Activated CD4-positive, alpha-beta T cell treated with anti-CD3 and anti-CD28 coated beads for 1 hour (primary cell): ENCODE results near the gene LCN15.

Experiments used
- DNase-seq: peaks from one replicate; pipeline ENCODE4 v3.0.0-alpha.2; 2020

Gene LCN15

DNA sequence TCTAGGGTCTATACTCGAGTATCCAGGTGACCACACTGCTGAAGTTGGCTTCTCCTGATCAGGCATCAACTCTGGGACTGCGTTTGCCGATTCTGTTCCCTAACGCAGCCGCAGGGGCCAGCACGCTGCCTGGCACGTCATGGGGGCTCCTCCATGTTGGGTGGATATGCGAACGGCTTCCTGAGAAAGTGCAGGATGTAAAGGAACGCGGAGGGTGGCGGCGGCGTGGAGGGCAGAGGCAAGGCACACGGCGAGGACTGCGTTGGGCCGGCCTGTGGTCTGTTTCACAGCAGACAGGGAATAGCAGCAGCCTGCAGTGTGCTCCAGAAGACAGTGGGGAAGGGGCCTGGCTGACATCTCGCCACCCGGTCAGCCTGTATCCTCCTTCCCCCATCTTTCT lies 25.4 kb downstream of the LCN15 start:
- no peak for DNase-seq

DNA sequence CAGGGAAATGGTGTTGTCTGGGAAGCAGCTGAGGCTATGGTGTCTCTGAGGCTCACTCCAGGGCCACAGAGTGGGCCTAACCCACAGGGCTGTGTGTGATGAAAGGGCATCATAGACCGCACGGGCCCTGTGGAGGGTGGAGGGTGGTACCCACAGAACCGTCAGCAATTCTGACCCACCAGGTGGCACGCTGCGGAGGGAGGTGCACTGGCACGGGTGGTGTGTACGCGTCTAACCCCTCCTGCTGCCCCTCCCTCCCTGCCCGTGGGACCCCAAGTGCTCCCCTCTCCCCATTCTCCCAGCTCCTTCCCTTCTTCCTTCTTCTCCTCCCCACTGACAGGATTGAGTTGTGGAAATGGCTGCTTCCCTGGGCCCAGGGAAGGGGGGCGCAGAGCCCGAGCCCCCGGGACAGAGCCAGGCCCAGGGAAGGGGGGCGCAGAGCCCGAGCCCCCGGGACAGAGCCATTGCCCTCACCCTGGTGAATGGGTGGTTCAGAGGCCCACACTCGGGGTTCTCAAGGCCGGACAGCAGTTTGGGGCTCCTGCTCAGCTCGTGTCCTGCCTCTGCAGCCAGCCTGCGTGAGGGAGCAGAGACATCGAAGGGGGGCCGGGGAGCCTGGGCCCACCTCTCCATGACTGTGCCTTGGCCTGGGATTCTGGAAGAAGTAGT lies 28.4 kb downstream of the LCN15 start:
- DNase-seq, result no peak

DNA sequence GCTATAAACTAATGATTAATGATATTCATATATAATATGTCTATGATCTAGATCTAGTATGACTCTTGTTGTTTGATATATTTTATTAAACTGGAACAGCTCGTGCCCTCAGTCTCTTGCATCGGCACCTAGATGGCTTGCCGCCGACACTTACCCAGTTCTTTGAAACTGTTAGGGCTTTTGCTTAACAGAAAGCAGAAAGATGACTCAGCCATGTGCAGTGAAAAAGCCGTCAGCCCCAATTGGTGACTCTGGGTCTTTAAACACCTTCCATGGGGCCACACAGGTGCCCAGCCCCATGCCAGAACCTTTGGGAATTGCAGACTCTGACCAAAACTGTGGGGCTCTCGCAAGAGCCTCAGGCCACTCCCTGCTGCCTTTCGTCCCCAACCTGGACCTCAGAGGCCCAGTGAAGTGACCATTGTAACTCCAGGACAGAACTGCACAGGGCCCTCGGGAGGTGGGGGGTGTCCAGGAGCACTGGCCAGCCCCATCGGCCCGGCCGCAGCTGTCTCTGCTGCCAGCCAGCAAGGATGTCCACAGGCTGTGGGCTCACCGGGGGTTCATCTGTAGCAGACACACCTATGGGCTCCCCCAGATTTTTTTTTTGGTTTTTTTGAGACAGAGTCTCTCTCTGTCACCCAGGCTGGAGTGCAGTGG lies 29.4 kb downstream of the LCN15 start:
- DNase-seq, result no peak

DNA sequence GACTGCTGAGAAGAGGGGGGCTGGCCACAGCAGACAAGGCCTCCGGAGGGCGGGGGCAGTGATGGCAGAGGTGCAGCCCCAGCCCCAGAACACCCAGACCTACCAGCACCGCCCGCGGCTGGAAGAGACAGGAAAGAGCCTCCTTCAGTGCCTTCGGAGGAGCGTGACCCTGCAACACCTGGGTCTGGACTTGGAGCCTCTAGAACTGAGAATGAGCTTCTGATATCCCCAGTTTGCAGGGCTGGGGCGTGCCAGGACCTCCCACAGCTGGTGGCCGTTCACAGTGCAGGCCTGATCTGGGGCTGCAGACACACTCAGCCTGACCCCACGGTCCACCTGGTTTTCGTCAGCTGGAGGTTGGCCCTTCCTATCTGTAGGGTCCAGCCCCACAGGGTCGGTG lies 30.7 kb downstream of the LCN15 start:
- no peak for DNase-seq

DNA sequence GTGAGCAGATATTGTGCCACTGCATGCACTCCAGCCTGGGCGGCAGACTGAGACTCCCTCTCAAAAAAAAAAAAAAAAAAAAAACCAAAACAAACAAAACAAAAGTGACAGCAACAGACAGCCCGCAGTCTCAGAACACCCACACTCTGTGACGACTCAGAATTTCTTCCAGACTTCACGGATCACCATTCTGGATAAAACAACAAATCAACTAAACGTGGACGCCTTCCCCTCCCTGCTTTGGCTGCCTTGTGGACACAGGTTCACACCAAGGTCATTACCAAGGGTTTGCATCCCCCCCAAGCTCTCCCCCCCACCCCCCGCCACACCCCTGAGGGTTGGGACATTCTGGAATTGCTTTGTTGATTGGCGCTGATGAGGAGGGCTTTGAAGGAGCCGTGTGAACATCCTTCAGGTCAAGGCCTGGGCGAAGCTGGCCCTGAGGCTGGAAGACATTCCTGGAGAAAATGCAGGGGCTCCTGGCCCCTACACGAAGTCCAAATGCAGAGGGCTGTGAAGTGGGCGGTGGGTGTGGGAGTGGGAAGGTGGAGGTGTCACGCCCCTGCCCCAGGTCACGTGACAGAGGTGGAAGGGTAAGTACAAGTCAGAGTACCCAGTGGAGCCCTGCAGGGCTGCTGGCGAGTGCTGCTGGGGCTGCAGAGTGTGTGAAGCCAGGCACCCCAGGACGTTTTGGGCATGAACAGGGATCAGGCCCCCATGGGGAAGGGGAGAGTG lies 31.7 kb downstream of the LCN15 start:
- DNase-seq, result no peak

DNA sequence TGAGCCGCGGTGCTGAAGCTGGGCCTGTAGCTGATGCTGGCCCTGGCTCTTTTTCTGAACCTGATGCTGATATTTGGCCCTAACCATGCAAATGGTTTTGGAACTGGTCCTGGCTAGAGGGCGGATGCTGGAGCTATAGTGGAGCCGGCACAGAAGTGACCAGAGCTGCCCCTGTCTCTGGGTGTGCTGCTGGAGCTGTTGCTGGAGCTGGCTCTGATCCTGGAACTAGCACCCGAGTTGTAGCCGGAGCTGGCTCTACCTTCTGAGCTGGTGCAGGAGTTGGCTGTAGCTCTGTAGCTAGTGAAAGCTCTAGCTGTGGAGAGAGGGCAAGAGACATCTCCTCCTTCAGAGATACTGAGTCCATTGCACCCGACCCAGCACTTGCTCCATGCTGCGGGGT lies 34.4 kb downstream of the LCN15 start:
- no peak for DNase-seq

DNA sequence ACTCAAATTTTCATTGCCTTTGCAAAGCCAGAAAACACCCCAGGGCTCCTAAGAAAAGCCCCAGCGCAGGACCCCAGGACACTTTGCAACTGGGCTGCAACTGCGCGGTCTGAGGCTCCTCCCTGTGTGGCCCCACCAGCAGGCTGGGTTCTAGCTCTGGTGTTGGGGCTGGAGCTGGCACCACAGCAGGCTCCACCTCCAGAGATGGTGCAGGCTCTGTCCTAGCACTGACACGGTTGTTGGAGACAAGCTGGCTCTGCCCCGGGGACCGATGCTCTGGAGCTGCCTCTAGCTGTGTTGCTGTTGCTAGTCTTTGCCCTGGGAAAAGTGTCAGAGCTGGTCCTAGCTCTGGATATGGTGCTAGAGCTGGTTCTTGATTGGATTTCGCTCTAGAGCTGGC lies 35.2 kb downstream of the LCN15 start:
- DNase-seq, result no peak

DNA sequence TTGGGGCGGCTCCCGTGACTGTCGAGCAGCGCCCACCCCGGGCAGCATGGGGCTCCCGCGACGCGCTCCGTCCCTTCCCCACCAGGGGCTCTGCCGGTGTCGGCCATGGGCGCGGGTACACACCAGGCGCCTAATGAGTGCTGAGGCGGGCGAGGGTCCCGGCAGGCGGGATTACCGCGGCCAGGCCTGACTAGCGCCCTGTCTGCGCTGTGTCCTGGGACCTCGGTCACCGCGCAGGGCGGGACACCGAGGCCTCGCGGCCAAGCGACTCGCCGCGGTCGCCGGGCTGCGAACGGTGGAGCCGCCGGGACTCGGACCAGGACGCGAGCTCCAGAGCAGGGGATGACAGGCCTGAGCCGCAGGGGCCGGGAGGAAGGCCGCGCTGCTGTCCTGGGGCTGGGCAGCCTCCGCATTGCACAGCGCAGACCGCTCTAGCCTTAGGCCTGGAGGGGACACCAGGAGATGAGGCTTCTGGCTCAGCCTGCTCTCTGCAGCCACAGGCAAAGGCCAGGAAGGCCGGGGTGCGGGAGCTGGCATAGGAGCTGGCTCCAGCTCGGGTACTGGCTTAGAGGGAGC lies 35.7 kb downstream of the LCN15 start:
- DNase-seq, result no peak

DNA sequence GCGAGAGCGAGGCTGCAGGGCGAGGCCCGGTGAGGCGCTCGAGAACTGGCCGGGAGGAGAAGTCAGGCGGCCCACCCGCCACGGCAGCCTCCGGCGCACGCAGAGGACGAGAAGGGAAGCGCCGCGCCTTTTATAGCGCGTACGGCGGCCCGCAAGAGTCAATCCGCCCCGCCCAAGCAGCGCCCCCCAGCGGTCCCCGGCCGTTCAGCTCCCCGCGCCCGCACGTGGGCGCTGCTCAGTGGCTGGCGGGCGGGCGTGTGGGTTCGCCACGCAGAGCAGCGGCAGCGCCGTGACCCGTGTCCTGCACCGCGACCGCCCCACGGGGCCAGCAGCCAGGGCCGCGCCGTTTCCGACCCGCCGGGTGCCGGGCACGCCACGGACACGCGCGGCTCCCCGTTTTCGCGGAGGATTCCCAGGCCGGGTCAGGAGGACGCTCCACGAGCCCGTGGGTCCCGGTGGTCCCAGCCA lies 36.2 kb downstream of the LCN15 start:
- peak; percentile 93 for DNase-seq

DNA sequence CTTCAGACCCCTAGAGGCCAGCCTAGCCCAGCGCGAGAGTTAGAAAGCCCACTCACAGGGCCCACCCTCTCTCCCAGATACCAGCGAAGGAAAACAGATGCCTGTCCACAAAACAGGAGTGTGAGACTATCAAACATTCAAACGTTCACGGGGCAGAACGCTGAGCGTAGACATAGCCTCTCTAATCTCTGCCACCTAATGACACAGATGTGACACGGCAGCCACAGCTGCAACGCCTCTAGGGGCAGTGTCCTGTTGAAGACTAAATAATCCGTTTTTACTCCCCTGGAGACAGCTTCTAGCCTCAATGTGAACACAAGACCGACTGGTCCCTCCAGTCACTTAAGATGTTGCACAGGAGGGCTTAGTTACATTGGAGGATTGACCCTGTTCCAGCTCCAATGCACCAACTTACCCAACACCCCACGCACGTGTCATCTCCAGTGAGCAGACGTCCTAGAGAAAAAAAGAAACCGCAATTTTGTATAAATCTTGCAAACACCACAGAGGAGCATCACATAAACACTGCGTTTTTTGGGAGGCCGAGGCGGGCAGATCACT lies 37.6 kb downstream of the LCN15 start:
- DNase-seq, result peak; percentile 24

DNA sequence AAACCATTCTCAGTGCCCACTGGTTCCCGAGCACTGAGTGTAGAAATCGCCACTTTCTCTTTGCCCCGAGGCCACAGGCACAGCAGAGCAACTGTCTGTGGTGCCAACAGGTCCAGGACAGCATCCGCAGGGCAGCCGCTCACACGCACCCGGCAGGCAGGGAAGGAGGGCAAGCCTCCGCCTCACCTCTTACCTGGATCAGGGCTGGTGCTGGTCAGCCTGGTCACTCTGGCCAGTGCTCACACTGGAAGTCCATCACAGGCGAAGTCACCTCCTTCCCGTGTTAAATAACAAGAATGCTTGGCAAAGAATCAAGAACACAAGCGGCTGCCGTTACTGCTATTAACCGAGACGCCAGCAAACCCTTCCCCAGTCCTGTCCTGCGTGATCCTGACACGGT lies 38.2 kb downstream of the LCN15 start:
- DNase-seq, result no peak

DNA sequence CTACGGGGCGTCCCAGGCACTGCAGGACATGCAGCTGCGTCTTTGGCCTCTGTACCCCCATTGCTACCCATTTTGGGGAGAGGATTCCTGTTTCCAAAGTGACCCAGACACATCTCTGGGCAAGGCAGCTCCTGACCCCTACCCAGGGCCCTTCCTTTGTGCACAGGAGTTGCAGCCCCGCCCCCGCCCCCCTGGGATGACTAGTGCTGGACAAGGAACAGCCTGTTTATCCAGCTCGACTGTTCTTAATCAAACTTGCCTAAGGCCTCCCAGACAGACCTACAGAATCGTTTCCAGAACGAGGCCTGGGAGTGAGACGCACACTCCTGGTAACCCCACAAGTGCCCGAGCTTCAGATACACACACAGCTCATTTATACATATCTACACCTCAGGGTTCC lies 38.7 kb downstream of the LCN15 start:
- no peak for DNase-seq

DNA sequence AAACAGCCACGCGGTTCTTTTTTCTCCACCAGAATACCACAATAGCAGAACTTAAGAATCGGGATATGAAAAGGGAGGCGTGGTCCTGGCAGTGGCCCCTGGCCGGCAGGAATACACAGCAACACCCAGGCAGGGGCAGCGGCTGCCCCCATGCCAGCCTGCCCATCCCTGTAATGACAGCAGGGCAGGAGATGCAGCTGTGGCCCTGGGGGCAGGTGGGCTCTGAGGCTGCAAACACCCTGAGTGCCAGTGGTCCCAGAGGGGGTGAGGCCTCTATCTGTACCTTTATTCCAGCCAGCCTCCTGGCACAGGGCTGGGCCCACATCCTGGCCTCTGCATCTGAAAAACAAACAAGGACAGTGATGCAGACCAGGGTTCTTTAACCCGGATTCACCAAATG lies 39.5 kb downstream of the LCN15 start:
- no peak for DNase-seq

DNA sequence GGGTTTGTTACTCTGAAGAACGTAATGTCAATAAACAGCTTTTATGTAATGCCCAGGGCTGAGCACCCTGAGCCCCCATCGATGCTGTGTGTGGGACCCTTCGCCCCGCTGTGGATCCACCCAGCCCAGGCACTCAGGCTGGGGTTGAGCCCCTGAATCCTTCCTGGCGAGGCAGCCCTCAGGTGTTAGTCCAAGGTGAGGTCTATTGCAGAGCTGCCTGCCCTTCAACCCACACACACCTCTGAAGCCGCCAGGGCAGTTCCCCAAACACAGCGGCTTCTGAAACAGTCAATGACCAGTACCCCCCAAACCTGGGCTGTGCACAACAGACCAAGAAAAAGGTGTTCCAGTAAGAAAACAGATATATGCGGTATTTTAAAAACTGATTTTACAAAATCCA lies 40.3 kb downstream of the LCN15 start:
- DNase-seq, result no peak

DNA sequence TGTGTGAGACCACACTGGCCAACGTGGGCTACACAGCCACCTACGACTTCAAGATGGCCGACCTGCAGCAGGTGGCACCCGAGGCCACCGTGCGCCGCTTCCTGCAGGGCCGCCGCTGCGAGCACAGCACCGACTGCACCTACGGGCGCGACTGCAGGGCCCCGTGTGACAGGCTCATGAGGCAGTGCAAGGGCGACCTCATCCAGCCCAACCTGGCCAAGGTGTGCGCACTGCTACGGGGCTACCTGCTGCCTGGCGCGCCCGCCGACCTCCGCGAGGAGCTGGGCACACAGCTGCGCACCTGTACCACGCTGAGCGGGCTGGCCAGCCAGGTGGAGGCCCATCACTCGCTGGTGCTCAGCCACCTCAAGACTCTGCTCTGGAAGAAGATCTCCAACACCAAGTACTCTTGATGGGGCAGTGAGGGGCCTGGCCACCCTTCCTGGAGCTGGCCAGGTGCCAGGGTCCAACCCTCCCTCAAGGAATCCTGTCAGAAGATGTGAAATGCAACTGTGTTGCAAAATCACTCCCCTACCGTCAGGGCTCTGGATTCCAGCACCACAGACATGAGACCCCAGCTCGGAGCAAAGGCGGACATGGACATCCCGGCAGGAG lies 40.8 kb downstream of the LCN15 start:
- no peak for DNase-seq

DNA sequence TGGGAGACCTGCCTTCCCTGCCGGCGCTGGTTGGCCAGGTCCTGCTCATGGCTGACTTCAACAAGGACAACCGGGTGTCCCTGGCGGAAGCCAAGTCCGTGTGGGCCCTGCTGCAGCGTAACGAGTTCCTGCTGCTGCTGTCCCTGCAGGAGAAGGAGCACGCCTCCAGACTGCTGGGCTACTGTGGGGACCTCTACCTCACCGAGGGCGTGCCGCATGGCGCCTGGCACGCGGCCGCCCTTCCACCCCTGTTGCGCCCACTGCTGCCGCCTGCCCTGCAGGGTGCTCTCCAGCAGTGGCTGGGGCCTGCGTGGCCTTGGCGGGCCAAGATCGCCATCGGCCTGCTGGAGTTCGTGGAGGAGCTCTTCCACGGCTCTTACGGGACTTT lies 41.4 kb downstream of the LCN15 start:
- DNase-seq, result no peak

DNA sequence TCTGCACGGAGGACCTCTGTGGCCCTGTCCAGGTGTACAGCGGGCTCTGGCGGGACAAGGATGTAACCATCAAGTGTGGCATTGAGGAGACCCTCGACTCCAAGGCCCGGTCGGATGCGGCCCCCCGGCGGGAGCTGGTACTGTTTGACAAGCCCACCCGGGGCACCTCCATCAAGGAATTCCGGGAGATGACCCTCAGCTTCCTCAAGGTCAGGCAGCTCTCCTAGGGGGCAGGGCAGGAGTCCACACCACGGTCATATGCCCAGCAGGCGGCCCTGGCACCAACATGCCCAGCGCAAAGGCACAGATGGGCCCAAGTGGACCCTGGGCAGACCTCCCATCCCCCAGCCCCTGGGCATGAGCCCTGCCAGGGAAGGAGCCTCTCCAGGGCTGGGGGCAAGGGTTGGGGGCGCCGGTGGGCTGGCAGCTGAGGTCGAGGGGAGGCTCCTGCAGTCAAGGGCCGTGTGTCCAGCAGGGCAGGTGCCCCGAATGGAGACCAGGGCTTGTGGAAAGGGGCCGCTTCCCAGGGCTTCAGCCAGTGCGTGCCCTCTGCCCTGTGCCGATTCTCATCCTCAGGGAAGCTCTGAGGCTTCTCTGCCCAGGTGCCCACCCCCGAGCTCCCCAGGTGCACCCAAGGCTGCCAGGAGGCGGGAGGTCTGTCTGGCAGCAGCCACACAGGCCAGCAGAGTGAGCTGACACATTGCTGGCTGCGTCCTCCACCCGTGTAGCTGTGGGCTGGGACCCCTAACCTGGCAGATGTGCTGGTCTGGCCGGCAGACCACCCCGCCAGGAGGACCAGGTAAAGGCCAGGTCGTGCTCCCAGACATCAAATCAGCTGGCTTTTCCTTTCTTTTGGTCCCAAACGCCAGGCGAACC lies 42.0 kb downstream of the LCN15 start:
- no peak for DNase-seq

DNA sequence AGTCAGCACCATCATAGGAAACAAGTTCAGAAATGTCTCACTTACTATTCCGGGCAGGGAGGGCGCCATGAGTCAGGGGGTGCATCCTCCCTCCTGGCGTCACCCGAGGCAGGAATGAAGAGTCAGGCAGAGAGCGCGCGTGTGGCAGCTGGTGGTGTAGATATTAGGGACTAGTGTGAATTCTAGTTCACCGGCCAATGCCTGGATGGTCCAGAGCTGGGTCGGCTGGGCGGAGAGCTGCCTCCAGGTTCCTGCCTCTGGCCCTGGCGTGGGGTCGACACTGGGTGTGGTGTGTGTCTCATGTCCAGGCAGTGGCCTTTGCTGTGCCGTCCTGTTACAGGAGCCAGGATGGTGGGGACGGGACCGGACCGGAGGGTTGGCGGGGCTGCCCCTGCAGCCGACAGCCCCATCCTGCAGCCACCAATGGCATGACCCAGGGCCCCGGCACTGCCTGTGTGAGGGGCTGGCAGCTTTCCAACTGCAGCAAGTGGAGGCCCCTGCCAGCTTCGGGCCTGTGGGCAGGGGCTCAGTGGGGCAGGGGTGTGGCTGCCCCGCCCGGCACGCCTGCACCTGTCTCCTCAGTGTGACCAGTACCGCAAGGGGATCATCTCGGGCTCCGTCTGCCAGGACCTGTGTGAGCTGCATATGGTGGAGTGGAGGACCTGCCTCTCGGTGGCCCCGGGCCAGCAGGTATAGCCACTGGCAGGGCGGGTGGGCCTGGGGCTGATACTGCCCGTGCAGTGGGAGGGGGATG lies 42.8 kb downstream of the LCN15 start:
- no peak for DNase-seq

DNA sequence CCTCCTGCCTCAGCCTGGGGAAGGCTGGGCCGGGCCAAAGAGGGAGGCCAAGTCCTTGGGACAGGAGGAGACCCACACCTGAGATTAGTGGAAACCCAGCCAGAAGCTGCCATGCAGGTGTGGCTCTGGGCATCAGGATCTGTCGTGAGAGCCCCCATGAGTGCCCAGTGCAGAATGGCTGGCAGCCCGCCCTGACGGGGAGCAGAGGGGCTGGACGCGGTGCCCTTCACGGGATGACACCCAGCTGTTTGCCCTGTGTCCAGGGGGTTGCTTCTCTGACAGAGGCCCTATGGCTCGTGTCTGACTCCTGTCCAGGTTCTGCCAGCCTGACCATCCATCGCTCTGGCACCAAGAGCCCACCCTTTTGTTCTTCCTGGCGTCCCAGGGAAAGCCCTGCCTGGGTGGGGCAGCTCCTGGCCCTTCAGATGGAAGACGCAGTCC lies 43.4 kb downstream of the LCN15 start:
- DNase-seq, result no peak

DNA sequence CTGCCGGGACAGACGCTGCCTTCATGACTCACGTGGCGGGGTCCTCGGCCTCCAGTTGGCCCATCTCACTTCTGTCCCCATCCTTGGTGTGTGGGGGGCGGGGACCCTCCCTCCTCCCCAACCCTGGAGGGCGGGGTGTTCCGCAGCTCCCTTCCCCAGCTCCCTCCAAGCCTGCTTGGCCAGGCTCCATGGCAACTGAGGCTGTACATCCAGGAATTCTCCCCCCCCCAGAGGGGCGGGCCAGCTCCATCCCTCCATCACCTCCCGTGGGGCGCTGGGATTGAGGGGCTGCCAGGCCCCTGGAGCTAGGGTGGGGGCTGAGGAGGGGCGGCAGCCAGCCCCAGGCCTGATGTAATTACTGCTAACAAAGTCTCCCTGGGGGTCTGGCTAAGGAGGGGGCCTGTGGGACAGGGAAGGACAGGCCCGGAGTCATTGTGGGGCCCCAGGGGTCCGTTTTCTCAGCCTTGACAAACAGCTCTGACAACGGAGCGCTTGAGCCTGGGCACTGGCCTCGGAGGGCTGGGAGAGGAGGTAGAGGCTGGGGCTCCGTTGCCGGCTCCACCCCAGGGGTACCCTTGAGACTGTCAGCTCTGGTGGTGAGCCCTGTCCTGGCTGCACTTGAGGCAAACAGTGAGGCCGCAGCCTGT lies 43.9 kb downstream of the LCN15 start:
- DNase-seq, result no peak
